Endothelial cell of umbilical vein (primary cell): ENCODE results near the gene CCDC30. TPM values are rescaled to one million over a fixed set of nuclear protein-coding genes. Genes with fewer than 3 reads are reported as not detected.

Experiments
- BruUV-seq: library from RNA; stranded (reverse); fragments of 400-500 nt; replicated peaks from 2 replicates; lab custom pipeline; 2021; lab: Mats Ljungman, UMichigan
- CTCF ChIA-PET: fragments of 300-600, 350-600 bp; sonication (Branson Sonifier 250); formaldehyde crosslinking; loops from one replicate; lab custom pipeline; 2021; ENCODE audit warnings: antibody characterized with exemption, inconsistent platforms; lab: Charles Lee
- POLR2A ChIA-PET: fragments of 300-600, 350-600 bp; sonication (Branson Sonifier 250); formaldehyde crosslinking; loops from one replicate; lab custom pipeline; 2021; ENCODE audit warnings: antibody characterized with exemption, inconsistent platforms; lab: Charles Lee
- DNase-seq: peaks from one replicate; pipeline ENCODE4 v3.0.0-alpha.2; 2011; ENCODE audit warnings: low read depth, low spot score
- FAIRE-seq: peaks from 2 replicates; lab custom pipeline; 2011; peaks lifted over from hg19 to GRCh38; lab: Jason Lieb, UNC
- H2AFZ ChIP-seq: 2 replicates; pipeline ENCODE4 v1.6.0; 2012; ENCODE audit warnings: low read depth, low read length, control low read depth, inconsistent platforms
- H3K27ac ChIP-seq: 2 replicates; pipeline ENCODE4 v1.5.1; 2011; ENCODE audit warnings: low read depth, mild to moderate bottlenecking, control low read depth, low read length, moderate library complexity; ENCODE audit not compliant: insufficient read depth
- H3K27me3 ChIP-seq, 2 experiments: 2 replicates each; pipeline versions ENCODE4 v1.6.0 to v1.6.1; 2011; ENCODE audit warnings: low read length in 2 of 2, mixed read lengths in 1 of 2; ENCODE audit not compliant: control insufficient read depth in 2 of 2, insufficient read depth in 2 of 2
- H3K36me3 ChIP-seq, 2 experiments: 2 replicates in 1 of 2; 3 replicates in 1 of 2; pipeline ENCODE4 v1.5.1; 2011; ENCODE audit warnings: low read length in 2 of 2, mild to moderate bottlenecking in 1 of 2, moderate library complexity in 1 of 2; ENCODE audit not compliant: control insufficient read depth in 2 of 2, insufficient read depth in 2 of 2; ENCODE audit errors: extremely low read depth in 1 of 2
- H3K4me1 ChIP-seq: 3 replicates; pipeline ENCODE4 v1.5.1; 2011; ENCODE audit warnings: mild to moderate bottlenecking, low read length; ENCODE audit not compliant: control insufficient read depth, insufficient read depth; ENCODE audit errors: extremely low read depth
- H3K4me2 ChIP-seq: 2 replicates; pipeline ENCODE4 v1.6.1; 2011; ENCODE audit warnings: low read length, control low read depth, mixed read lengths; ENCODE audit not compliant: insufficient read depth
- H3K4me3 ChIP-seq, 3 experiments: fragments of 200-600 bp in 1 of 3; sonication (generic), shearing (Covaris generic) in 1 of 3; replicated peaks in 1 of 3; 2 replicates each; pipeline ENCODE4 v1.5.1; 2011 to 2016; ENCODE audit warnings: control low read depth in 3 of 3, low read length in 3 of 3, mild to moderate bottlenecking in 2 of 3, inconsistent platforms in 1 of 3, low read depth in 1 of 3, moderate library complexity in 1 of 3; ENCODE audit not compliant: insufficient read depth in 1 of 3
- H3K79me2 ChIP-seq: 2 replicates; pipeline ENCODE4 v1.6.0; 2012; ENCODE audit warnings: low read length, inconsistent platforms; ENCODE audit not compliant: control insufficient read depth, insufficient read depth
- H3K9ac ChIP-seq: replicated peaks from 2 replicates; pipeline ENCODE3; 2011; ENCODE audit warnings: low read length, control low read depth; ENCODE audit not compliant: insufficient read depth; ENCODE audit errors: extremely low read depth
- H3K9me1 ChIP-seq: replicated peaks from 3 replicates; pipeline ENCODE4 v1.6.0; 2011; ENCODE audit warnings: mild to moderate bottlenecking, low read length; ENCODE audit not compliant: control insufficient read depth, insufficient read depth; ENCODE audit errors: extremely low read depth
- H3K9me3 ChIP-seq: replicated peaks from 2 replicates; pipeline ENCODE4 v1.5.1; 2012; ENCODE audit warnings: low read length, inconsistent platforms; ENCODE audit not compliant: control insufficient read depth, insufficient read depth
- H4K20me1 ChIP-seq: replicated peaks from 2 replicates; pipeline ENCODE3; 2011; ENCODE audit warnings: mild to moderate bottlenecking, low read length; ENCODE audit not compliant: control insufficient read depth, insufficient read depth; ENCODE audit errors: extremely low read depth
- EZH2 ChIP-seq: IDR thresholded peaks from 2 replicates; pipeline ENCODE4 v1.6.1; 2012; ENCODE audit warnings: borderline replicate concordance, low read depth, mild to moderate bottlenecking, moderate library complexity, low read length, inconsistent platforms; ENCODE audit not compliant: severe bottlenecking
- FOS ChIP-seq: IDR thresholded peaks from 2 replicates; pipeline ENCODE4 v1.6.1; 2011; ENCODE audit warnings: mild to moderate bottlenecking, low read length, moderate library complexity, borderline replicate concordance; ENCODE audit not compliant: insufficient read depth
- GATA2 ChIP-seq: IDR thresholded peaks from 2 replicates; pipeline ENCODE4 v1.7.0; 2011; ENCODE audit warnings: low read depth, mild to moderate bottlenecking, moderate library complexity, mixed read lengths, low read length; ENCODE audit not compliant: insufficient read length, insufficient read depth
- JUN ChIP-seq: IDR thresholded peaks from 2 replicates; pipeline ENCODE4 v1.6.1; 2011; ENCODE audit warnings: borderline replicate concordance, low read depth; ENCODE audit not compliant: insufficient read length, insufficient read depth
- MYC ChIP-seq: IDR thresholded peaks from one replicate; pipeline ENCODE4 v1.6.1; 2011; ENCODE audit warnings: mild to moderate bottlenecking, low read depth, low read length
- POLR2A ChIP-seq: IDR thresholded peaks from 2 replicates; pipeline ENCODE4 v1.6.1; 2012; ENCODE audit warnings: low read depth, mild to moderate bottlenecking, control low read depth, low read length
- POLR2AphosphoS5 ChIP-seq: IDR thresholded peaks from 2 replicates; pipeline ENCODE4 v1.6.1; 2012; ENCODE audit warnings: low read depth, mild to moderate bottlenecking, control low read depth, low read length, moderate library complexity; ENCODE audit not compliant: insufficient read depth
- dilution Hi-C: fragments of 300-500 bp; cut with MboI; formaldehyde crosslinking; loops from one replicate; pipeline ENCODE4 v1.15.0; 2019; ENCODE audit warnings: low sequenced_read_pairs; ENCODE audit not compliant: extremely low pct_ligation_motif_present
- intact Hi-C: fragments of 100-400 bp; cut with micrococcal nuclease; formaldehyde crosslinking; loops from one replicate; pipeline ENCODE4 v1.10.0; 2022
- polyA plus RNA-seq, 4 experiments: library from polyadenylated mRNA; depleted of rRNA in 3 of 4; stranded (reverse) in 3 of 4; unstranded in 1 of 4; fragments of >200 nt; gene quantifications; 2 replicates each; pipeline versions ENCODE4 v1.2.1 to v1.2.3, GENCODE V29; 2011 to 2012; ENCODE audit warnings: missing spikeins in 1 of 4
- total RNA-seq: library from RNA; stranded (reverse); gene quantifications from 2 replicates; pipeline ENCODE4 v1.2.3, GENCODE V29; 2021
- TF ChIP-seq, protein P1 (sequence below), 2 donors: IDR thresholded peaks; 1 replicate in 1 of 2; 2 replicates in 1 of 2; pipeline ENCODE4 v1.5.1; 2011; ENCODE audit warnings: low read length in 2 of 2, mild to moderate bottlenecking in 2 of 2, moderate library complexity in 2 of 2, control low read depth in 1 of 2, inconsistent platforms in 1 of 2, low read depth in 1 of 2; ENCODE audit not compliant: insufficient read depth in 1 of 2; ENCODE audit errors: extremely low read depth in 1 of 2
- TF ChIP-seq, protein P2 (sequence below): IDR thresholded peaks from 2 replicates; pipeline ENCODE4 v1.6.1; 2011; ENCODE audit not compliant: insufficient read depth, insufficient read length

The CCDC30 gene
- total and polyA plus RNA-seq, 2 donors (not counting 3 experiments of a cell fraction or from before 2014, with no cell fraction given): 0.19 to 2.9 TPM

DNA sequence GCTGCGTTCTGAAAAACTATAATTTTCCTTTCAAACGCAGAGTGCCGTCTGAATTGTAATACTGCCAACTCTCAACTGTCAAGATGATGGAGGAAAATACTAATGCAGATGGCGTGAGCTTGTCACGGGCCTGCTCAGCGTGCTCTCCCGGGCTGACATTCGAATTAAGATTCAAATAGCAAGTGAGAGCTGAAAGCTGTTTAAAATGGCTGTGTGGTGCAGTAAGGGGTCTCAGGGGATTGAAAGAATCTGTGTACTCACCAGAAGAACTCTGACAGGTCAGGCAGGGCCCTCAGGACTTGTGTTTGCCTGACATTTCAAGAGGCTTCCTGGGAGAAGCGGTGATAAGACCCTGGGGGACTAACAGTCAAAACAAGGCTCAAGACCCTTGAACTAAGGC, 40.3 kb upstream of the CCDC30 start:
- intact Hi-C loops (no loop called here), dilution Hi-C loops (no loop called here)
- Histone ChIP-seq H3K9ac (no peak overlapping the region), H3K36me3 (no peaks in the 10 kb centered on the region), H3K4me3 (no peak overlapping the region), H4K20me1 (no peaks in the 10 kb centered on the region), H3K27me3 (peaks cover 5 to 13% of the 10 kb centered on the region in 2 experiments), H3K4me1 (peaks cover 15% of the 10 kb centered on the region), H3K27ac (no peak overlapping the region), H2AFZ (no peak overlapping the region), H3K9me3 (no peaks in the 10 kb centered on the region), H3K9me1 (no peaks in the 10 kb centered on the region), H3K4me2 (no peak overlapping the region), H3K79me2 (no peaks in the 10 kb centered on the region)
- DNase-seq (no peak), FAIRE-seq (no peak)
- TF ChIP-seq MYC: no peak
- ChIA-PET CTCF (interaction anchor here (0.6 to 1.3 kb wide), 2 partner anchors 65 to 341 kb away, joined by 4 to 5 read pairs; no protein-coding TSS in a partner anchor), POLR2A (no interaction called here)
- BruUV-seq: no TSS peak

DNA sequence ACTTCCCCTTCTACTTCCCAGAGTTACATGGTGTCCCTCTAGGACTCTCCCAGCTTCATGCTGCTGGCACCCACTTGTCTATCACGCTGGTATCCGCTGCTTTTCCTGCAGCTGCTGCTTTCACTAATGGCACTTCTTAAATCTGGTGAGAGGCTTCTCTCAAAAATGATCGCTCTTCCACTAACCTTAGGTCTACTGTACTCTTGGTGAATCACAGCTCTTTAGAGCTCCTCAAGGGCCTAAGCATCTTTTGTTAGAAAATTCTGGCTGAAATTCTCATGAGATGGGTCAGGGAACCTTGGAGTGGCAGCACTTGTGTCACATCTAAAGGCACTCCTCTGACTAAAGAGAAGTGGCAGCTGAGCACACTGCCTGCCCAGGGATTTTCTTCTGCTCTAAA, 39.4 kb upstream of the CCDC30 start:
- Histone ChIP-seq H3K27ac (no peak overlapping the region), H3K79me2 (no peaks in the 10 kb centered on the region), H3K36me3 (no peaks in the 10 kb centered on the region), H2AFZ (no peak overlapping the region), H3K9me3 (no peaks in the 10 kb centered on the region), H3K4me1 (peaks cover 15% of the 10 kb centered on the region), H4K20me1 (no peaks in the 10 kb centered on the region), H3K4me2 (no peak overlapping the region), H3K9ac (no peak overlapping the region), H3K27me3 (peaks cover 5 to 11% of the 10 kb centered on the region in 2 experiments), H3K9me1 (no peaks in the 10 kb centered on the region), H3K4me3 (no peak overlapping the region)
- TF ChIP-seq EZH2 (no peak), MYC (no peak), FOS (no peak), POLR2A (no peak), JUN (no peak), GATA2 (no peak), POLR2AphosphoS5 (no peak)
- TF ChIP-seq, protein P1, sequence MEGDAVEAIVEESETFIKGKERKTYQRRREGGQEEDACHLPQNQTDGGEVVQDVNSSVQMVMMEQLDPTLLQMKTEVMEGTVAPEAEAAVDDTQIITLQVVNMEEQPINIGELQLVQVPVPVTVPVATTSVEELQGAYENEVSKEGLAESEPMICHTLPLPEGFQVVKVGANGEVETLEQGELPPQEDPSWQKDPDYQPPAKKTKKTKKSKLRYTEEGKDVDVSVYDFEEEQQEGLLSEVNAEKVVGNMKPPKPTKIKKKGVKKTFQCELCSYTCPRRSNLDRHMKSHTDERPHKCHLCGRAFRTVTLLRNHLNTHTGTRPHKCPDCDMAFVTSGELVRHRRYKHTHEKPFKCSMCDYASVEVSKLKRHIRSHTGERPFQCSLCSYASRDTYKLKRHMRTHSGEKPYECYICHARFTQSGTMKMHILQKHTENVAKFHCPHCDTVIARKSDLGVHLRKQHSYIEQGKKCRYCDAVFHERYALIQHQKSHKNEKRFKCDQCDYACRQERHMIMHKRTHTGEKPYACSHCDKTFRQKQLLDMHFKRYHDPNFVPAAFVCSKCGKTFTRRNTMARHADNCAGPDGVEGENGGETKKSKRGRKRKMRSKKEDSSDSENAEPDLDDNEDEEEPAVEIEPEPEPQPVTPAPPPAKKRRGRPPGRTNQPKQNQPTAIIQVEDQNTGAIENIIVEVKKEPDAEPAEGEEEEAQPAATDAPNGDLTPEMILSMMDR (IDR thresholded peaks at IDR 0.05; ENCODE audit: extremely low read depth in 1 of 2, insufficient read depth in 1 of 2, low read depth in 1 of 2, low read length in 2 of 2): no peak
- TF ChIP-seq, protein P2, sequence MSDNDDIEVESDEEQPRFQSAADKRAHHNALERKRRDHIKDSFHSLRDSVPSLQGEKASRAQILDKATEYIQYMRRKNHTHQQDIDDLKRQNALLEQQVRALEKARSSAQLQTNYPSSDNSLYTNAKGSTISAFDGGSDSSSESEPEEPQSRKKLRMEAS: no peak
- BruUV-seq: no TSS peak
- dilution Hi-C loops: no loop called here
- DNase-seq (no peak), FAIRE-seq (no peak)
- ChIA-PET POLR2A (no interaction called here), CTCF (no interaction called here)
- intact Hi-C loops: no loop called here
